Mesenchymal stem cell (in vitro differentiated cells and primary cell): ENCODE data around the gene RBMXL3.
A peak's percentile ranks its signal among the peaks of the same experiment; 100 is the strongest.

Experiments
- DNase-seq: peaks from one replicate; pipeline ENCODE4 v3.0.0-alpha.2; 2013
- H2AFZ ChIP-seq: one replicate; pipeline ENCODE4 v1.6.1; 2013; ENCODE audit warnings: low read depth, mild to moderate bottlenecking, control low read depth, inconsistent platforms, low read length, moderate library complexity
- H2AK5ac ChIP-seq: 2 replicates; pipeline ENCODE4 v1.6.1; 2013; ENCODE audit warnings: low read length, moderate library complexity, mild to moderate bottlenecking, inconsistent platforms; ENCODE audit not compliant: severe bottlenecking
- H2BK120ac ChIP-seq: one replicate; pipeline ENCODE4 v1.6.1; 2013; ENCODE audit warnings: low read depth, mild to moderate bottlenecking, inconsistent platforms, low read length, moderate library complexity
- H2BK12ac ChIP-seq, 2 experiments: one replicate each; pipeline ENCODE4 v1.6.1; 2013; ENCODE audit warnings: inconsistent platforms in 2 of 2, low read length in 2 of 2, mild to moderate bottlenecking in 2 of 2, moderate library complexity in 2 of 2, control low read depth in 1 of 2
- H2BK15ac ChIP-seq: one replicate; pipeline ENCODE4 v1.6.1; 2013; ENCODE audit warnings: mild to moderate bottlenecking, low read depth, inconsistent platforms; ENCODE audit not compliant: poor library complexity, severe bottlenecking
- H2BK5ac ChIP-seq: 2 replicates; pipeline ENCODE4 v1.6.1; 2013; ENCODE audit warnings: low read depth, mild to moderate bottlenecking, low read length, control low read depth, inconsistent platforms; ENCODE audit not compliant: poor library complexity, severe bottlenecking
- H3K14ac ChIP-seq, 2 experiments: one replicate each; pipeline ENCODE4 v1.6.1; 2013; ENCODE audit warnings: inconsistent platforms in 2 of 2, low read length in 2 of 2, control low read depth in 1 of 2, mild to moderate bottlenecking in 1 of 2, moderate library complexity in 1 of 2
- H3K18ac ChIP-seq, 2 experiments: one replicate each; pipeline ENCODE4 v1.6.1; 2013; ENCODE audit warnings: inconsistent platforms in 2 of 2, low read length in 2 of 2, control low read depth in 1 of 2, low read depth in 1 of 2, mild to moderate bottlenecking in 1 of 2
- H3K23ac ChIP-seq, 2 experiments: one replicate each; pipeline ENCODE4 v1.6.1; 2013; ENCODE audit warnings: inconsistent platforms in 2 of 2, low read length in 2 of 2, mild to moderate bottlenecking in 2 of 2, moderate library complexity in 2 of 2, control low read depth in 1 of 2
- H3K27ac ChIP-seq: 2 replicates; pipeline ENCODE4 v1.5.1; 2013; ENCODE audit warnings: mild to moderate bottlenecking, moderate library complexity, low read length, control low read depth, inconsistent platforms; ENCODE audit not compliant: poor library complexity, severe bottlenecking
- H3K27me3 ChIP-seq, 2 experiments: 2 replicates each; pipeline versions ENCODE4 v1.6.1 to v1.7.0; 2013; ENCODE audit warnings: low read length in 2 of 2, mild to moderate bottlenecking in 2 of 2, moderate library complexity in 2 of 2, control low read depth in 1 of 2, inconsistent platforms in 1 of 2; ENCODE audit not compliant: control insufficient read depth in 1 of 2, insufficient read depth in 1 of 2
- H3K36me3 ChIP-seq, 2 experiments: 2 replicates each; pipeline versions ENCODE4 v1.6.1 to v1.7.0; 2013; ENCODE audit warnings: low read length in 2 of 2, control low read depth in 1 of 2, inconsistent platforms in 1 of 2, low read depth in 1 of 2, mild to moderate bottlenecking in 1 of 2; ENCODE audit not compliant: insufficient read depth in 2 of 2, control insufficient read depth in 1 of 2
- H3K4ac ChIP-seq, 2 experiments: one replicate each; pipeline ENCODE4 v1.6.1; 2013; ENCODE audit warnings: inconsistent platforms in 2 of 2, low read length in 2 of 2, mild to moderate bottlenecking in 2 of 2, moderate library complexity in 2 of 2, control low read depth in 1 of 2, low read depth in 1 of 2
- H3K4me1 ChIP-seq: 2 replicates; pipeline ENCODE4 v1.6.1; 2013; ENCODE audit warnings: low read depth, low read length, control low read depth; ENCODE audit not compliant: control insufficient read depth, insufficient read depth
- H3K4me2 ChIP-seq: 2 replicates; pipeline ENCODE4 v1.6.1; 2013; ENCODE audit warnings: low read length, mild to moderate bottlenecking, inconsistent platforms; ENCODE audit not compliant: poor library complexity, severe bottlenecking
- H3K4me3 ChIP-seq, 2 experiments: 2 replicates each; pipeline versions ENCODE4 v1.5.1 to v1.7.0; 2013; ENCODE audit warnings: low read length in 2 of 2, mild to moderate bottlenecking in 2 of 2, control low read depth in 1 of 2, low read depth in 1 of 2; ENCODE audit not compliant: insufficient read depth in 1 of 2
- H3K79me1 ChIP-seq: replicated peaks from 2 replicates; pipeline ENCODE4 v1.6.1; 2013; ENCODE audit warnings: mild to moderate bottlenecking, control low read depth, low read length, inconsistent platforms; ENCODE audit not compliant: poor library complexity, severe bottlenecking
- H3K9ac ChIP-seq: 2 replicates; pipeline ENCODE4 v1.7.0; 2013; ENCODE audit warnings: mild to moderate bottlenecking, low read length, moderate library complexity
- H3K9me3 ChIP-seq: 2 replicates; pipeline ENCODE4 v1.7.0; 2013; ENCODE audit warnings: mild to moderate bottlenecking, low read length; ENCODE audit not compliant: control insufficient read depth
- H4K8ac ChIP-seq: one replicate; pipeline ENCODE4 v1.6.1; 2013; ENCODE audit warnings: inconsistent platforms, mild to moderate bottlenecking, low read length, moderate library complexity
- H4K91ac ChIP-seq: one replicate; pipeline ENCODE4 v1.6.1; 2013; ENCODE audit warnings: mild to moderate bottlenecking, low read length, inconsistent platforms
- WGBS: methylation state at CpG from one replicate; pipeline ENCODE4 v1.1.7; 2013; ENCODE audit warnings: mixed read lengths; 5-methylcytosine and 5-hydroxymethylcytosine counted together

The RBMXL3 gene

GRCh38 chrX:115174548-115174947 lies 14.7 kb upstream of the RBMXL3 start:
- peak; percentile 28 for DNase-seq
- Histone ChIP-seq H2BK15ac (no peak overlapping the region), H3K4me1 (no peaks in the 10 kb centered on the region), H2BK12ac (no peak overlapping the region), H3K36me3 (peaks cover 0 to 4% of the 10 kb centered on the region in 2 experiments), H3K4me2 (no peak overlapping the region), H4K91ac (no peak overlapping the region), H2BK5ac (no peak overlapping the region), H4K8ac (no peak overlapping the region), H3K14ac (no peak overlapping the region), H2BK120ac (no peak overlapping the region), H3K27me3 (no peaks in the 10 kb centered on the region), H3K79me1 (no peaks in the 10 kb centered on the region), H2AK5ac (no peak overlapping the region), H2AFZ (no peak overlapping the region), H3K23ac (no peak overlapping the region), H3K4ac (no peak overlapping the region), H3K18ac (no peak overlapping the region), H3K9ac (no peak overlapping the region), H3K27ac (no peak overlapping the region), H3K4me3 (no peak overlapping the region), H3K9me3 (no peaks in the 10 kb centered on the region)
- WGBS, result 40% methylated on average over 2 of the region's 3 CpGs

GRCh38 chrX:115177932-115178331 lies 11.3 kb upstream of the RBMXL3 start:
- Histone ChIP-seq H2AK5ac (no peak overlapping the region), H2AFZ (no peak overlapping the region), H2BK15ac (no peak overlapping the region), H3K4me2 (no peak overlapping the region), H3K27ac (no peak overlapping the region), H3K4ac (no peak overlapping the region), H4K91ac (no peak overlapping the region), H3K27me3 (peaks cover 0 to 6% of the 10 kb centered on the region in 2 experiments), H3K4me1 (no peaks in the 10 kb centered on the region), H3K18ac (no peak overlapping the region), H3K79me1 (no peaks in the 10 kb centered on the region), H3K23ac (no peak overlapping the region), H3K36me3 (peaks cover 0 to 4% of the 10 kb centered on the region in 2 experiments), H3K9ac (no peak overlapping the region), H3K14ac (no peak overlapping the region), H3K4me3 (no peak overlapping the region), H3K9me3 (no peaks in the 10 kb centered on the region), H2BK5ac (no peak overlapping the region), H2BK120ac (no peak overlapping the region), H2BK12ac (no peak overlapping the region), H4K8ac (no peak overlapping the region)
- 85% methylated on average over 1 of the region's 4 CpGs for WGBS
- peak; percentile 30 for DNase-seq

GRCh38 chrX:115178473-115178872 lies 10.7 kb upstream of the RBMXL3 start:
- H3K9me3 ChIP-seq, result no peaks in the 10 kb centered on the region
- no peak overlapping the region for H4K8ac ChIP-seq
- no peak overlapping the region for H3K27ac ChIP-seq
- no peak overlapping the region for H2BK15ac ChIP-seq
- peaks cover 0 to 6% of the 10 kb centered on the region in 2 experiments for H3K27me3 ChIP-seq
- peaks cover 0 to 4% of the 10 kb centered on the region in 2 experiments for H3K36me3 ChIP-seq
- no peak overlapping the region for H2AFZ ChIP-seq
- H2BK120ac ChIP-seq, result no peak overlapping the region
- H3K4me1 ChIP-seq, result no peaks in the 10 kb centered on the region
- H3K23ac ChIP-seq, result no peak overlapping the region
- no peak overlapping the region for H3K9ac ChIP-seq
- H3K4me3 ChIP-seq, result no peak overlapping the region
- 29% methylated on average over 1 of the region's 1 CpG for WGBS
- H3K4me2 ChIP-seq, result no peak overlapping the region
- H2BK12ac ChIP-seq, result no peak overlapping the region
- no peak overlapping the region for H3K14ac ChIP-seq
- no peaks in the 10 kb centered on the region for H3K79me1 ChIP-seq
- H2AK5ac ChIP-seq, result no peak overlapping the region
- H3K18ac ChIP-seq, result no peak overlapping the region
- H2BK5ac ChIP-seq, result no peak overlapping the region
- no peak overlapping the region for H3K4ac ChIP-seq
- no peak for DNase-seq
- H4K91ac ChIP-seq, result no peak overlapping the region

- H2AK5ac ChIP-seq, result no peak overlapping the region
These were observed 5.2 kb upstream of the RBMXL3 start for GRCh38 chrX:115183980-115184379.

More at GRCh38 chrX:115183980-115184379, 5.2 kb upstream of the RBMXL3 start:
- H3K23ac ChIP-seq, result no peak overlapping the region
- no peak overlapping the region for H3K18ac ChIP-seq
- H3K79me1 ChIP-seq, result no peaks in the 10 kb centered on the region
- H2AFZ ChIP-seq, result no peak overlapping the region
- H4K91ac ChIP-seq, result no peak overlapping the region
- H3K9me3 ChIP-seq, result no peaks in the 10 kb centered on the region
- H3K27ac ChIP-seq, result no peak overlapping the region
- WGBS, result no CpG with 5 or more reads among the region's 2 CpGs
- H3K4me1 ChIP-seq, result no peaks in the 10 kb centered on the region
- no peak overlapping the region for H2BK15ac ChIP-seq
- no peak overlapping the region for H2BK5ac ChIP-seq
- peaks cover 0 to 12% of the 10 kb centered on the region in 2 experiments for H3K27me3 ChIP-seq
- H4K8ac ChIP-seq, result no peak overlapping the region
- H3K4ac ChIP-seq, result no peak overlapping the region
- H2BK12ac ChIP-seq, result no peak overlapping the region
- peak; percentile 66 for DNase-seq
- no peaks in the 10 kb centered on the region for H3K36me3 ChIP-seq
- H3K4me3 ChIP-seq, result no peak overlapping the region
- no peak overlapping the region for H2BK120ac ChIP-seq
- no peak overlapping the region for H3K4me2 ChIP-seq
- no peak overlapping the region for H3K14ac ChIP-seq
- no peak overlapping the region for H3K9ac ChIP-seq
